Thoracic aorta (tissue), 2 donors: ENCODE measurements around the gene TRIM47. TPM values are rescaled to one million over a fixed set of nuclear protein-coding genes. Genes with fewer than 3 reads are reported as not detected.

Source experiments
- ATAC-seq: fragments of 150-250 bp; one replicate; pipeline ENCODE4 v1.8.0; 2017; ENCODE audit warnings: low read depth; ENCODE audit not compliant: insufficient number of reproducible peaks, low FRiP score
- DNase-seq: peaks from one replicate; pipeline ENCODE4 v3.0.0-alpha.2; 2020; ENCODE audit warnings: low spot score
- H3K27ac ChIP-seq, 2 donors: fragments of 200-600 bp; sonication (generic); 1 replicate in 1 of 2; 2 replicates in 1 of 2; pipeline ENCODE4 v1.5.1; 2016; ENCODE audit warnings: mild to moderate bottlenecking in 2 of 2, moderate library complexity in 2 of 2
- H3K27me3 ChIP-seq: fragments of 200-600 bp; sonication (generic); replicated peaks from 2 replicates; pipeline ENCODE4 v1.6.0; 2016; ENCODE audit warnings: mild to moderate bottlenecking; ENCODE audit not compliant: insufficient read depth
- H3K36me3 ChIP-seq: fragments of 200-600 bp; sonication (generic); one replicate; pipeline ENCODE4 v1.5.1; 2016
- H3K4me1 ChIP-seq, 2 donors: fragments of 200-600 bp; sonication (generic); 1 replicate in 1 of 2; 2 replicates in 1 of 2; pipeline versions ENCODE4 v1.5.1 to v1.6.0; 2016; ENCODE audit warnings: low read depth in 2 of 2, mild to moderate bottlenecking in 1 of 2; ENCODE audit not compliant: control insufficient read depth in 1 of 2
- H3K4me3 ChIP-seq: fragments of 200-600 bp; sonication (generic); 2 replicates; pipeline ENCODE4 v1.5.1; 2016; ENCODE audit warnings: mild to moderate bottlenecking
- H3K9me3 ChIP-seq: fragments of 200-600 bp; sonication (generic); 2 replicates; pipeline ENCODE4 v1.5.1; 2016
- CTCF ChIP-seq: fragments of 200-600 bp; sonication (generic); IDR thresholded peaks from one replicate; pipeline ENCODE4 v1.5.1; 2019; ENCODE audit warnings: antibody characterized with exemption
- total RNA-seq, 2 donors: library from RNA; depleted of rRNA; stranded (reverse); fragments of >200 nt; gene quantifications; one replicate each; pipeline versions ENCODE4 v1.1.0 to v1.2.3, GENCODE V29; 2016

TRIM47 gene
- total RNA-seq, 2 donors from 2014 or later, result 58.9 to 94.0 TPM

- Histone ChIP-seq H3K4me1 (no peaks in the 10 kb centered on the region), H3K27me3 (no peaks in the 10 kb centered on the region), H3K36me3 (peaks cover 7% of the 10 kb centered on the region), H3K4me3 (no peak overlapping the region), H3K9me3 (no peaks in the 10 kb centered on the region), H3K27ac (no peak overlapping the region)
- DNase-seq (no peak), ATAC-seq (no peak)
- TF ChIP-seq CTCF, result no peak
Measured at GRCh38 chr17:75919611-75920010, 41.2 kb upstream of the TRIM47 start.

DNA sequence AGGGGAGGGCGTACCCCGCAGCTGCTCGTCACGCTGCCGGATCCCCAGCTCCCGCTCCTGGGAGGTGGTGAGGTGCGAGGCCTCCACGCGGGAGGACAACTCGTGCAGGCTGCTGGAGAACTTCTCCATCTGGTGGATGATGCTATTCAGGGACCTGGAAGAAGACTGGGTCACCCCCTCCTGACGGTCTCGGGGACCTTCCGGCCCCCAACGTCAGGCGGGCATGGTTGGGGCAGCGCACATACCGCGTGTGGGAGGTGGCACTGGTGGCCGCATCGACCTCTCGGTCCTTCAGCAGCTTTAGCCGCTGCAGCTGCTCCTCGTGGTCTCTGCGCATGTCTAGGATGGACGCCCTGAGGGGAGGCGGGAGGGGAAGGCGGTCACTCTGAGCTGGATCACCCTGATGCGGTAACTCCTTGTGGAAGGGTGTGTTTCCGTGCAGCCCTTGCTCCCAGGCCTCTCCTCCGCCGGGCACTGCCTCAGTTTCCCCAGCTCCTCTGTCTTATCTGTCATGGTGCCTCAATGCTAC, 39.6 kb upstream of the TRIM47 start:
- H3K36me3 ChIP-seq, result peaks cover 4% of the 10 kb centered on the region

GRCh38 chr17:75917141-75917916, 38.9 kb upstream of the TRIM47 start:
- TF ChIP-seq CTCF, result no peak
- Histone ChIP-seq H3K27me3 (no peaks in the 10 kb centered on the region), H3K9me3 (no peaks in the 10 kb centered on the region), H3K27ac (no peak overlapping the region), H3K36me3 (no peaks in the 10 kb centered on the region), H3K4me3 (no peak overlapping the region), H3K4me1 (no peaks in the 10 kb centered on the region)
- ATAC-seq (no peak), DNase-seq (no peak)

More for the DNA sequence above, 39.6 kb upstream of the TRIM47 start:
- no peaks in the 10 kb centered on the region for H3K4me1 ChIP-seq
- TF ChIP-seq CTCF, result no peak
- H3K4me3 ChIP-seq, result no peak overlapping the region
- H3K27ac ChIP-seq, result no peak overlapping the region
- H3K9me3 ChIP-seq, result no peaks in the 10 kb centered on the region
- no peak for ATAC-seq
- no peak for DNase-seq
- no peaks in the 10 kb centered on the region for H3K27me3 ChIP-seq

DNA sequence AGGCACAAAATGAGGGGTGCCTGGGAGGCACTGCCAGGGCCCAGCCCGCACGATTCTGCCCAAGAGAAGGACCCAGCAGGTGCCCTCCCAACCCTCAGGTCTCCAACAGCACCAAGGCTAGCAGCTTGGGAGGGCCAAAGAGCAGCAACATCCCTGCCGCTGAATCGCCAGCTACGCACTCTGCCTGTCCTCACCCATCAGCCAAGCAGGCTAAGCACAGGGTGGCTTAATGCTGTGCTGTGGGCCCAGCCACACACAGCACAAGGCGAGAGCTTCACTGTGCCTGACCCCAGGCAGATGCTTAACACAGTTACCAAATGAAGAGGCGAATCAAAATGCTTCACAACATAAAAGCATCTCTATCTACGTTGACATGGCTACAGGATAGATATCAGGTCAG, 36.9 kb upstream of the TRIM47 start:
- TF ChIP-seq CTCF, result no peak

GRCh38 chr17:75914643-75915267, 36.4 kb upstream of the TRIM47 start:
- H3K27me3 ChIP-seq, result no peaks in the 10 kb centered on the region
- no peak for TF ChIP-seq CTCF
- H3K27ac ChIP-seq, result no peak overlapping the region
- H3K36me3 ChIP-seq, result no peaks in the 10 kb centered on the region
- DNase-seq (no peak), ATAC-seq (no peak)
- H3K4me1 ChIP-seq, result no peaks in the 10 kb centered on the region
- H3K4me3 ChIP-seq, result no peak overlapping the region
- H3K9me3 ChIP-seq, result no peaks in the 10 kb centered on the region

More for the DNA sequence above, 36.9 kb upstream of the TRIM47 start:
- Histone ChIP-seq H3K27me3 (no peaks in the 10 kb centered on the region), H3K4me3 (no peak overlapping the region), H3K36me3 (no peaks in the 10 kb centered on the region), H3K4me1 (no peaks in the 10 kb centered on the region), H3K9me3 (no peaks in the 10 kb centered on the region), H3K27ac (no peak overlapping the region)
- ATAC-seq (no peak), DNase-seq (no peak)
